SK-N-SH (cell line): ENCODE results near the gene ZNF385C. TPM values are rescaled to one million over a fixed set of nuclear protein-coding genes. Genes with fewer than 3 reads are reported as not detected.

Experiments
- CTCF ChIA-PET: fragments of 300-600, 350-600 bp; formaldehyde crosslinking; extraction: SDS; loops from one replicate; lab custom pipeline; 2021; lab: Yijun Ruan, JAX
- POLR2A ChIA-PET: fragments of 350-600 bp; sonication (Branson Sonifier 250); formaldehyde crosslinking; extraction: SDS; loops from one replicate; lab custom pipeline; 2020; ENCODE audit warnings: antibody characterized with exemption, inconsistent platforms; lab: Yijun Ruan, JAX
- DNase-seq: peaks from one replicate; pipeline ENCODE4 v3.0.0; 2012
- H2AFZ ChIP-seq: fragments of 200-600 bp; sonication (generic); 2 replicates; pipeline ENCODE4 v1.8.1; 2016; ENCODE audit warnings: antibody characterized with exemption, mild to moderate bottlenecking, low read depth
- H3F3A ChIP-seq: fragments of 200-600 bp; sonication (generic); replicated peaks from 2 replicates; pipeline ENCODE3; 2016; ENCODE audit warnings: antibody characterized with exemption, mild to moderate bottlenecking; ENCODE audit not compliant: insufficient read depth
- H3K27ac ChIP-seq, 2 experiments: fragments of 200-500 bp in 1 of 2; fragments of 200-600 bp in 1 of 2; sonication (Bioruptor generic) in 1 of 2; sonication (generic), shearing (Covaris generic) in 1 of 2; 2 replicates each; pipeline versions ENCODE4 v1.5.1 to v1.6.1; 2014 to 2016; ENCODE audit warnings: low read depth in 2 of 2, inconsistent platforms in 1 of 2, low read length in 1 of 2, mild to moderate bottlenecking in 1 of 2, mixed read lengths in 1 of 2
- H3K27me3 ChIP-seq: fragments of 200-600 bp; sonication (generic), shearing (Covaris generic); 2 replicates; pipeline ENCODE4 v1.6.1; 2016; ENCODE audit warnings: mixed run types; ENCODE audit not compliant: insufficient read depth
- H3K36me3 ChIP-seq, 2 experiments: fragments of 200-500 bp in 1 of 2; fragments of 200-600 bp in 1 of 2; sonication (Bioruptor generic) in 1 of 2; sonication (generic) in 1 of 2; replicated peaks in 1 of 2; 2 replicates each; pipeline versions ENCODE3 to v1.5.1; 2014 to 2016; ENCODE audit warnings: low read length in 1 of 2, mild to moderate bottlenecking in 1 of 2; ENCODE audit not compliant: insufficient read depth in 2 of 2, control insufficient read depth in 1 of 2
- H3K4me1 ChIP-seq, 2 experiments: fragments of 200-500 bp in 1 of 2; fragments of 200-600 bp in 1 of 2; sonication (Bioruptor generic) in 1 of 2; sonication (generic), shearing (Covaris generic) in 1 of 2; 2 replicates each; pipeline versions ENCODE4 v1.5.1 to v1.6.1; 2014 to 2016; ENCODE audit warnings: low read depth in 1 of 2, low read length in 1 of 2, mixed run types in 1 of 2; ENCODE audit not compliant: insufficient read depth in 2 of 2, control insufficient read depth in 1 of 2
- H3K4me2 ChIP-seq: fragments of 200-600 bp; sonication (generic), shearing (Covaris generic); 2 replicates; pipeline ENCODE4 v1.6.1; 2017; ENCODE audit warnings: mixed run types
- H3K4me3 ChIP-seq, 2 experiments: fragments of 200-500 bp in 1 of 2; fragments of 200-600 bp in 1 of 2; sonication (Bioruptor generic) in 1 of 2; sonication (generic), shearing (Covaris generic) in 1 of 2; 2 replicates each; pipeline versions ENCODE4 v1.5.1 to v1.8.1; 2014 to 2016; ENCODE audit warnings: low read depth in 2 of 2, inconsistent platforms in 1 of 2, low read length in 1 of 2, mild to moderate bottlenecking in 1 of 2, mixed read lengths in 1 of 2, moderate library complexity in 1 of 2
- H3K79me2 ChIP-seq: fragments of 200-600 bp; sonication (generic); 2 replicates; pipeline ENCODE4 v1.8.1; 2017; ENCODE audit warnings: mild to moderate bottlenecking; ENCODE audit not compliant: insufficient read depth
- H3K9ac ChIP-seq: fragments of 200-600 bp; sonication (generic); 2 replicates; pipeline ENCODE4 v1.6.1; 2017; ENCODE audit warnings: mixed run types
- H3K9me2 ChIP-seq: fragments of 200-600 bp; sonication (generic); 2 replicates; pipeline ENCODE4 v1.6.1; 2017; ENCODE audit warnings: mixed run types
- H3K9me3 ChIP-seq: fragments of 200-600 bp; sonication (generic); 2 replicates; pipeline ENCODE4 v1.6.1; 2017; ENCODE audit warnings: mixed run types, mild to moderate bottlenecking, moderate library complexity
- H4K20me1 ChIP-seq: fragments of 200-600 bp; sonication (generic); 2 replicates; pipeline ENCODE4 v1.6.1; 2017; ENCODE audit warnings: mild to moderate bottlenecking, mixed run types; ENCODE audit not compliant: insufficient read depth
- GABPA ChIP-seq: IDR thresholded peaks from 2 replicates; pipeline ENCODE4 v1.4.0; 2012; ENCODE audit warnings: low read depth, mild to moderate bottlenecking
- MEF2A ChIP-seq: IDR thresholded peaks from 2 replicates; pipeline ENCODE4 v1.4.0; 2012; ENCODE audit warnings: low read depth, borderline replicate concordance
- MXI1 ChIP-seq: IDR thresholded peaks from 2 replicates; pipeline ENCODE4 v1.6.1; 2012; ENCODE audit warnings: mild to moderate bottlenecking, low read depth, low read length, improper control_type of control experiment
- NRF1 ChIP-seq: IDR thresholded peaks from 2 replicates; pipeline ENCODE4 v1.6.1; 2012; ENCODE audit warnings: low read depth, mild to moderate bottlenecking, low read length
- POLR2AphosphoS5 ChIP-seq: IDR thresholded peaks from 2 replicates; pipeline ENCODE4 v1.6.1; 2012; ENCODE audit warnings: low read depth, low read length
- RAD21 ChIP-seq: IDR thresholded peaks from 2 replicates; pipeline ENCODE4 v1.6.1; 2012; ENCODE audit warnings: mild to moderate bottlenecking, low read length
- SMC3 ChIP-seq: IDR thresholded peaks from 2 replicates; pipeline ENCODE4 v1.6.1; 2012; ENCODE audit warnings: low read depth, low read length, improper control_type of control experiment
- TCF12 ChIP-seq: IDR thresholded peaks from 2 replicates; pipeline ENCODE4 v1.4.0; 2012
- TEAD4 ChIP-seq: IDR thresholded peaks from 2 replicates; pipeline ENCODE4 v1.4.0; 2012; ENCODE audit warnings: mild to moderate bottlenecking, borderline replicate concordance; ENCODE audit not compliant: insufficient read depth
- YY1 ChIP-seq: IDR thresholded peaks from 2 replicates; pipeline ENCODE4 v1.4.0; 2012; ENCODE audit warnings: low read depth, mild to moderate bottlenecking
- WGBS: methylation state at CpG from one replicate; pipeline ENCODE4 v1.1.6; 2017; ENCODE audit warnings: low lambda C conversion rate; 5-methylcytosine and 5-hydroxymethylcytosine counted together
- polyA plus RNA-seq, 3 experiments: library from polyadenylated mRNA; depleted of rRNA; stranded (reverse); fragments of >200 nt; gene quantifications; 2 replicates each; pipeline ENCODE4 v1.2.3, GENCODE V29; 2012
- TF ChIP-seq, protein P1 (sequence below): IDR thresholded peaks from 2 replicates; pipeline ENCODE4; 2012
- TF ChIP-seq, protein P2 (sequence below): IDR thresholded peaks from 2 replicates; pipeline ENCODE4 v1.4.0; 2012; ENCODE audit warnings: low read depth
- TF ChIP-seq, protein P3 (sequence below): IDR thresholded peaks from 2 replicates; pipeline ENCODE4 v1.4.0; 2012; ENCODE audit warnings: low read depth, borderline replicate concordance
- TF ChIP-seq, protein P4 (sequence below): IDR thresholded peaks from 2 replicates; pipeline ENCODE4 v1.6.1; 2012; ENCODE audit warnings: mild to moderate bottlenecking, low read depth, low read length, moderate library complexity

The ZNF385C gene
- polyA plus RNA-seq, 1 of the 3 experiments (the other 2 are of a cell fraction) = 0.05 TPM

DNA sequence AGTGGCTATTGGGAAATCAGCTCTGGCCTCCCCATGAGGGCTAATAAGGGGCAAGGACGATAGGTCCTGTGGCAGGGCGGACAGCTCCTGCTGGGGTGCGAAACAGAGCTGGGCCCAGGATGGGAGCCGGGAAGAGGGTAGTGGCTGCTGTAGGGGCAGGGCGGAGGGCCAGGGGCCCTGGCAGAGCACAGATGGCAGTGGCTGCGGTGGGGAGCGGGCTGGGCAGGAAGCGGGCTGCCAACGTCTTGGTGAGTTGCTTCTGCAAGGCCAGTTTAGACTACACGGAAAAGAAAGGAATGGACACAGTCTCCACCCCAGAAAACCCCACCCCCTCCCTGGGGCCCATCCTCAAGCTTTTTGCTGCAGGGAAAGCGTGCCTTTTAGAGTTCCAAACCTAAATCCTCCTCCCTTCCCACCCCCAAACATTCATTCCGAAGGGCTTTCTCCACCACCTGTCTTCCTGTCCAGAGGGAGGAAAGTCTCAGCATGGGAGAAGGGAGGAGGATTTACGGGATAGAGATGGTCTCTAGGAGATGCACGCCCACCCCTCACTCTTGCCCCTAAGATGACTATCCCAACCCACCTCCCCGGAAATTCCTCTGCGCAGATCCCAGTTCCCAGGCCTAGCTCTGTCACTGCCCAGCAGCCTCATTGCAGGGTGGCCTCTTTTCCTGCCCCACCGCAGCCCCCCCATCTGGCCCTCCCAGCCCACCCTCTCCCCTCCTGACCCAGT lies 71.2 kb downstream of the ZNF385C start:
- H3K79me2 ChIP-seq = peaks cover under 1% of the 10 kb centered on the region; the same call in 1 of the 2 replicates
- no peak overlapping the region for H3K9ac ChIP-seq
- H3K4me1 ChIP-seq = peaks cover 4 to 7% of the 10 kb centered on the region in 2 experiments; a peak in 2 of 4 replicates
- H3K27me3 ChIP-seq = no peaks in the 10 kb centered on the region
- TF ChIP-seq NRF1 (no peak), RAD21 (no peak), POLR2AphosphoS5 (0 out of 2 replicates have a peak, but pooled peaks have one; percentile 8), SMC3 (no peak), TCF12 (no peak)
- TF ChIP-seq, protein P1, sequence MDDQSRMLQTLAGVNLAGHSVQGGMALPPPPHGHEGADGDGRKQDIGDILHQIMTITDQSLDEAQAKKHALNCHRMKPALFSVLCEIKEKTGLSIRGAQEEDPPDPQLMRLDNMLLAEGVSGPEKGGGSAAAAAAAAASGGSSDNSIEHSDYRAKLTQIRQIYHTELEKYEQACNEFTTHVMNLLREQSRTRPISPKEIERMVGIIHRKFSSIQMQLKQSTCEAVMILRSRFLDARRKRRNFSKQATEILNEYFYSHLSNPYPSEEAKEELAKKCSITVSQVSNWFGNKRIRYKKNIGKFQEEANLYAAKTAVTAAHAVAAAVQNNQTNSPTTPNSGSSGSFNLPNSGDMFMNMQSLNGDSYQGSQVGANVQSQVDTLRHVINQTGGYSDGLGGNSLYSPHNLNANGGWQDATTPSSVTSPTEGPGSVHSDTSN = no peak
- TF ChIP-seq, protein P2, sequence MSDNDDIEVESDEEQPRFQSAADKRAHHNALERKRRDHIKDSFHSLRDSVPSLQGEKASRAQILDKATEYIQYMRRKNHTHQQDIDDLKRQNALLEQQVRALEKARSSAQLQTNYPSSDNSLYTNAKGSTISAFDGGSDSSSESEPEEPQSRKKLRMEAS = no peak
- TF ChIP-seq, protein P3, sequence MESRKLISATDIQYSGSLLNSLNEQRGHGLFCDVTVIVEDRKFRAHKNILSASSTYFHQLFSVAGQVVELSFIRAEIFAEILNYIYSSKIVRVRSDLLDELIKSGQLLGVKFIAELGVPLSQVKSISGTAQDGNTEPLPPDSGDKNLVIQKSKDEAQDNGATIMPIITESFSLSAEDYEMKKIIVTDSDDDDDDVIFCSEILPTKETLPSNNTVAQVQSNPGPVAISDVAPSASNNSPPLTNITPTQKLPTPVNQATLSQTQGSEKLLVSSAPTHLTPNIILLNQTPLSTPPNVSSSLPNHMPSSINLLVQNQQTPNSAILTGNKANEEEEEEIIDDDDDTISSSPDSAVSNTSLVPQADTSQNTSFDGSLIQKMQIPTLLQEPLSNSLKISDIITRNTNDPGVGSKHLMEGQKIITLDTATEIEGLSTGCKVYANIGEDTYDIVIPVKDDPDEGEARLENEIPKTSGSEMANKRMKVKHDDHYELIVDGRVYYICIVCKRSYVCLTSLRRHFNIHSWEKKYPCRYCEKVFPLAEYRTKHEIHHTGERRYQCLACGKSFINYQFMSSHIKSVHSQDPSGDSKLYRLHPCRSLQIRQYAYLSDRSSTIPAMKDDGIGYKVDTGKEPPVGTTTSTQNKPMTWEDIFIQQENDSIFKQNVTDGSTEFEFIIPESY = no peak
- peak; percentile 30 for DNase-seq
- no peaks in the 10 kb centered on the region for H4K20me1 ChIP-seq
- CTCF ChIA-PET = interaction anchor here (0.9 to 17.3 kb wide), 8 partner anchors 11 to 115 kb away, joined by 3 to 496 read pairs (median 5); partner anchors contain the start of genes DHX58, HSPB9, KAT2A and ZNF385C
- H3K27ac ChIP-seq = no peak overlapping the region
- H3K9me3 ChIP-seq = no peaks in the 10 kb centered on the region
- no peak overlapping the region for H3K4me2 ChIP-seq
- POLR2A ChIA-PET = interaction anchor here (1.0 to 1.3 kb wide), 2 partner anchors 12 to 78 kb away, joined by 3 to 5 read pairs; no protein-coding TSS in a partner anchor
- no peak overlapping the region for H3K4me3 ChIP-seq
- no peak overlapping the region for H2AFZ ChIP-seq
- H3K9me2 ChIP-seq = no peaks in the 10 kb centered on the region
- H3K36me3 ChIP-seq = peaks cover 12 to 21% of the 10 kb centered on the region in 2 experiments
- H3F3A ChIP-seq = peaks cover 27% of the 10 kb centered on the region
- 89% methylated on average over 17 of the region's 17 CpGs for WGBS

DNA sequence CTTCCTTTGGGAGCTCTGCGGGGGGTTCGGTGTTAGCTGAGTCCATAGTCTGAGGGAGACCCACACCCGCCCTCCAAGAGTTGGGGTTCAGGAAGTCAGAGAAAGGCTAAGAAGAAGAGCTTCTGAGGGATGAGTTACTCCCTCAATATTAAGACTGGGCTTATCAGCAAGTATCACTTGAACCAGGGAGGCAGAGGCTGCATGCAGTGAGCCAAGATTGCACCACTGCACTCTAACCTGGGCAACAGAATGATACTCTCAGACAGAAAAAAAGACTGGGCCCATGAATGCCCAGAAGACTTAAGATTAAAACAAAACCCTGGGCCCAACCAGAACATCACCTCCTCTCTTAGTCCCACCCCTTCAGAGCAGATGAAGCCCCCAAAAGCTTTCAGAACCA lies 72.3 kb downstream of the ZNF385C start:
- 87% methylated on average over 3 of the region's 3 CpGs for WGBS
- Histone ChIP-seq H3K4me3 (no peak overlapping the region), H4K20me1 (no peaks in the 10 kb centered on the region), H3K9me3 (no peaks in the 10 kb centered on the region), H3K4me1 (peaks cover 7 to 10% of the 10 kb centered on the region in 2 experiments; a peak in 2 of 4 replicates), H3K27me3 (no peaks in the 10 kb centered on the region), H3F3A (peaks cover 27% of the 10 kb centered on the region), H3K9me2 (no peaks in the 10 kb centered on the region), H3K9ac (no peak overlapping the region), H3K27ac (no peak overlapping the region), H3K79me2 (peaks cover 12% of the 10 kb centered on the region), H3K4me2 (no peak overlapping the region), H3K36me3 (peaks cover 18 to 24% of the 10 kb centered on the region in 2 experiments), H2AFZ (no peak overlapping the region)
- TF ChIP-seq TEAD4 (no peak), YY1 (no peak), MEF2A (no peak), MXI1 (no peak), GABPA (no peak), SMC3 (no peak)
- TF ChIP-seq, protein P4, sequence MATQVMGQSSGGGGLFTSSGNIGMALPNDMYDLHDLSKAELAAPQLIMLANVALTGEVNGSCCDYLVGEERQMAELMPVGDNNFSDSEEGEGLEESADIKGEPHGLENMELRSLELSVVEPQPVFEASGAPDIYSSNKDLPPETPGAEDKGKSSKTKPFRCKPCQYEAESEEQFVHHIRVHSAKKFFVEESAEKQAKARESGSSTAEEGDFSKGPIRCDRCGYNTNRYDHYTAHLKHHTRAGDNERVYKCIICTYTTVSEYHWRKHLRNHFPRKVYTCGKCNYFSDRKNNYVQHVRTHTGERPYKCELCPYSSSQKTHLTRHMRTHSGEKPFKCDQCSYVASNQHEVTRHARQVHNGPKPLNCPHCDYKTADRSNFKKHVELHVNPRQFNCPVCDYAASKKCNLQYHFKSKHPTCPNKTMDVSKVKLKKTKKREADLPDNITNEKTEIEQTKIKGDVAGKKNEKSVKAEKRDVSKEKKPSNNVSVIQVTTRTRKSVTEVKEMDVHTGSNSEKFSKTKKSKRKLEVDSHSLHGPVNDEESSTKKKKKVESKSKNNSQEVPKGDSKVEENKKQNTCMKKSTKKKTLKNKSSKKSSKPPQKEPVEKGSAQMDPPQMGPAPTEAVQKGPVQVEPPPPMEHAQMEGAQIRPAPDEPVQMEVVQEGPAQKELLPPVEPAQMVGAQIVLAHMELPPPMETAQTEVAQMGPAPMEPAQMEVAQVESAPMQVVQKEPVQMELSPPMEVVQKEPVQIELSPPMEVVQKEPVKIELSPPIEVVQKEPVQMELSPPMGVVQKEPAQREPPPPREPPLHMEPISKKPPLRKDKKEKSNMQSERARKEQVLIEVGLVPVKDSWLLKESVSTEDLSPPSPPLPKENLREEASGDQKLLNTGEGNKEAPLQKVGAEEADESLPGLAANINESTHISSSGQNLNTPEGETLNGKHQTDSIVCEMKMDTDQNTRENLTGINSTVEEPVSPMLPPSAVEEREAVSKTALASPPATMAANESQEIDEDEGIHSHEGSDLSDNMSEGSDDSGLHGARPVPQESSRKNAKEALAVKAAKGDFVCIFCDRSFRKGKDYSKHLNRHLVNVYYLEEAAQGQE = no peak
- ChIA-PET POLR2A (interaction anchor here (0.7 kb wide), 1 partner anchor 9 kb away, joined by 5 read pairs; the partner anchor contains the start of gene DNAJC7), CTCF (interaction anchor here (0.6 to 17.3 kb wide), 17 partner anchors 8 to 296 kb away, joined by 3 to 496 read pairs (median 6); partner anchors contain the start of genes DHX58, HSPB9, KAT2A and ZNF385C)
- no peak for DNase-seq
